GM12873 (cell line): ENCODE data around the gene KRT1.

ENCODE experiments used
- TF ChIP-seq, protein P1 (sequence below): IDR thresholded peaks from 2 replicates; pipeline ENCODE4 v1.5.1; 2012; ENCODE audit warnings: low read depth, mild to moderate bottlenecking, moderate library complexity, low read length, control low read depth; ENCODE audit not compliant: insufficient read depth; ENCODE audit errors: missing control alignments

The KRT1 gene

DNA sequence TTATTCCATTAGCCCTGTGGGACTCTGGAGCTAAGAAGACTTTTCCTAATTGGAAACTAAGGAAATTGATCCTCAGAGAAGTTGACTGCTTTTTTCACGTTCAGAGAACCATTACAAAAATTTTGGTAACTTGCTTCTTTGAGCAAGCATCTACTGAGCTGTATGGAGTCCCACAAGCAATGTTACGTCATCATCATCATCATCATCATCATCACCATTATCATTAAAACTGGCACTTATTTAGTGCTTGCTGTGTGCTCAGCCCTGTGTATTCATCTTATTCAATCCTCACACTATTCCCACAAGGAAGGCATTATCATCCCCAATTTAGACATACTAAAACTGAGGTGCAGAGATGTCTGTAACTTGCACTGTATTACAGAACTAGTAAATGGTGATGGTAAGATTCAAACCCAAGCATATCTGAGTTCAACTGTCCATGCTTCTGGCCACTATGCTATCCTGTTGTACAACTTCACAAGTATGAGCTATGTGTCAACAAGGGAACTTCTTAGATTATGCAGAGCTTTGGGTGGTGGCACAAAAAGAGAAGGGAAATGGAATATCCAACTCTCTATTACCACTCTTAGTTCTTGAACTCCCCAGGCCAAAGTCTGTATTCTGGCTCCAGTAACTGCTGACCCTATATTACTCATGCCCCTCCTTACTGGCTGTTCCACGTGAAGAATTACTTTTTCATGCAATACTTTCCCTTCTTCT lies 6.3 kb downstream of the KRT1 start:
- TF ChIP-seq, protein P1, sequence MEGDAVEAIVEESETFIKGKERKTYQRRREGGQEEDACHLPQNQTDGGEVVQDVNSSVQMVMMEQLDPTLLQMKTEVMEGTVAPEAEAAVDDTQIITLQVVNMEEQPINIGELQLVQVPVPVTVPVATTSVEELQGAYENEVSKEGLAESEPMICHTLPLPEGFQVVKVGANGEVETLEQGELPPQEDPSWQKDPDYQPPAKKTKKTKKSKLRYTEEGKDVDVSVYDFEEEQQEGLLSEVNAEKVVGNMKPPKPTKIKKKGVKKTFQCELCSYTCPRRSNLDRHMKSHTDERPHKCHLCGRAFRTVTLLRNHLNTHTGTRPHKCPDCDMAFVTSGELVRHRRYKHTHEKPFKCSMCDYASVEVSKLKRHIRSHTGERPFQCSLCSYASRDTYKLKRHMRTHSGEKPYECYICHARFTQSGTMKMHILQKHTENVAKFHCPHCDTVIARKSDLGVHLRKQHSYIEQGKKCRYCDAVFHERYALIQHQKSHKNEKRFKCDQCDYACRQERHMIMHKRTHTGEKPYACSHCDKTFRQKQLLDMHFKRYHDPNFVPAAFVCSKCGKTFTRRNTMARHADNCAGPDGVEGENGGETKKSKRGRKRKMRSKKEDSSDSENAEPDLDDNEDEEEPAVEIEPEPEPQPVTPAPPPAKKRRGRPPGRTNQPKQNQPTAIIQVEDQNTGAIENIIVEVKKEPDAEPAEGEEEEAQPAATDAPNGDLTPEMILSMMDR = no peak

DNA sequence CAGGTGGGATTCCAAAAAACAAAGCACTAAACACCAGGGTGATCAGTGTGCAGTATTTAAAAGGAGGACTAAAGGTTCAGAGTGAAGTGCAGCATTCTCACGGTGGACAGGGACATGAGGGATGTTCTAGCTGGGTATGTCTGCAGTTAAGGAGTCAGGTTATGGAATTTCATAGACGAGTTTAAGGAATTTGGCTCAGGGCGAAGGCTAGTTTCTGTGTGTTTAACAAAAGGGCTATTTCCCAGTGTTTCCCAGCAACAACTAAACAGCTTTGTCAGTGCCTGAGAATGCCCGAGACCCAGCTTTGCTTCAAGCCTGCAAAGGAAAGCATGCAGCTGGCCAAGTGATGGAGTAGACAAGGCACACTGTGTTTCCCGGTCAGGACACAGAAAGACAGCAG lies 7.0 kb downstream of the KRT1 start:
- TF ChIP-seq, protein P1 = no peak

DNA sequence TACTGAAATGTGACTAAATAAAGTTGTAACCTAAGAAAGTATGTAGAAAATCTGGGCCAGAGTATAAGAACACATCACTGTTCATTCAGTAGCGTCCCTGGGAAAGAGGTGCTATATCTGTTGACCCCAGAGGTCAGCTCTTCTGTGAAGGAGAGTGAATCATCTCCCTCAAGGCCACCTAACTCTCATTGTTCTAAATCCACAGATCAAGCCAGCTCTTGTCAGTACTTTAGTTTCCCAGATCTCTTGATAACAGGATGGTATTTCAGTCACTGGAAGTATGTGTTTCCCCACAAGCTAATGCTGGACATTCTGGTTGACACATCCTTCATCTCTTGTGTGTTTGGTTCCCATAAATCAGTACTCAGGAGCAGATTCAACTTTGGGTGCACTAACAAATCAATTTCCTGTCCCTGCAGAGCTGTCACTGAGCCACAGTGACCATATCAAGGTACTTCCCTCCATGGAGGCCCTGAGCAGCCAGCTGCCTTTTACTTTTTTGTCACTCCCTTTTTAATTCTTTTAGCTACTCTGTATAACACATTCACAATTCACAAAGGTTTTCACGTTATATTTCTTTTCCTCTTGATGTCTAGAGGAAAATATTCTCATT lies 7.8 kb downstream of the KRT1 start:
- TF ChIP-seq, protein P1 = no peak

DNA sequence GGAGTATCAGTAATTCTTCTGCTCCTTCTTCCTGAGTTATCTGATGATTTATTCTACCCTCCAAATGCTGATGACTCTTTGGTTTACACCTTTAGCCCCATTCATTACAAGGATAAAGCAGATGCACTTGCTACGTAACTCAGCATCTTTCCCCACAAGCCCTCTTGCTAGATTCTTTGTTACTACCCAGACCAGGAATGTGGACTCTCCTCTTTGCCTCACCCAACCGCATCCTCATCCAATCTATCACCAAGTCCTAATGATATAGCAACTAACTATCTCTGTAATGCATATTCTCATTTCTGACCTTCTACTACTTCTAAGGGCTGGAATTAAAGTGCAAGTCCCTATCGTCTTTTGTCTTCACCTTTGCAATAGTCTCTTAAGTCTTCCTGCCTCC lies 9.2 kb downstream of the KRT1 start:
- TF ChIP-seq, protein P1 = no peak

DNA sequence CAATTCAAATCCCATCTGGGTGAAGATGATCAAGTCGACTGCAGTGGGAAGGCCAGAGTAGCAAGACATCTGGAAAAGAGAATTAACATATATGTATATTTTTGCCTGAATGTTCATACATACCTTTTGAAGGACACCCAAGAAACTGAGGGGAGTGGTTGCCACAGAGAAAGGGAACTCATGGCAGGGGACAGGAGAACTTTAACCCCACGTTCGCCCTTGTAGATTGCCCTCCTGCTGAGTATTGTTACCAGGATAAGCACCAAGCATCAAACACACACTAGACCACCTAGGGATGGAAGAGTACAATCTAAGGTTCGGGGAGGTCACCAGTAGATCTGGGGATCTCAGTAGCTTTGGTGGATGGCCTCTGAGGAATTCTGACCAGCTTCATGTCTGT lies 9.7 kb downstream of the KRT1 start:
- TF ChIP-seq, protein P1 = no peak

DNA sequence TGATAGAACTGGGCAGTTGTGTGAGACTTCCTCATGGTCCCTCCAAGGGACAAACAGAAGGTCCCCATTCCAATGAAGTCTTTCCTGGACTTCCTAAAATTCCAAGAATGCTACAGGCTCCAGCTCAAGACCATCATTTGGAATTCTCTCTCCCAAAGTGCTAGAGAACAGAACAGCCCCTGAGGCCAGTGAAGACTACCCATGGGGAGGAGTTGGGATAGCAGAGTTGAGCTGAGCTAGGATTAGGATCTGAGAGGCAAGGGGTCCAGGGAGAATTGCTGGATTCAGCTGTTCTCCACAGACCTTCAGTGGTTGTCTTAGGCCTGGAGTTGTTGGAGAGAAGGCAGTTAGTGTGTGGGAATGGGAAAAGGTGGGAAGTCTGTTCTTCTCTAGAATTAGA lies 10.8 kb downstream of the KRT1 start:
- TF ChIP-seq, protein P1 = no peak

DNA sequence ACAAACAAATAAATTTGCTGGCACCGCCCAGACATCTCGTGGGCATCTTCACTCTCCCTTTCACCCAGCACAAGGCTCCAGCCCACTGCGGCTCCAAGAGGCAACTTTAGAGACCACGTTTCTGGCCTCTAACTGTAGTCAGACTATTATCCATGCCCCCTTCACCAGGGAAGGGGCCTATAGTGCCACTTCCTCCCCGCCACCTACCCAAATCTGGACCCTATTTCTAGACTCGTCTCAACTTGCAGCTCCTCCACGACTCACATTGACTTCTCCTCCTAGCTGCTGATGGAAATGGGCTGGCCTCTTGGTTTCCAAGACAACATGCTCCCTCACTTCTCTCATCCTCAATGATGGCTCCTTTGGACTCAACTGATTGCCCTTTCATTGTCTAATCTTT lies 12.3 kb downstream of the KRT1 start:
- TF ChIP-seq, protein P1 = no peak
